B cell (primary cell): ENCODE results near the gene TMEM30A. TPM values are rescaled to one million over a fixed set of nuclear protein-coding genes. Genes with fewer than 3 reads are reported as not detected.
A peak's percentile ranks its signal among the peaks of the same experiment; 100 is the strongest.

Source experiments
- ATAC-seq: fragments of 200-7000 bp; cut with Tn5 transposase; one replicate; pipeline ENCODE4 v1.10.0; 2021; ENCODE audit warnings: low read depth, mild to moderate bottlenecking, moderate number of reproducible peaks, moderate library complexity
- CTCF ChIA-PET: fragments of 350-600 bp; sonication (Branson Sonifier 250); formaldehyde crosslinking; loops from one replicate; lab custom pipeline; 2021; ENCODE audit warnings: antibody characterized with exemption, inconsistent platforms; lab: Charles Lee
- POLR2A ChIA-PET: fragments of 350-600 bp; sonication (Branson Sonifier 250); formaldehyde crosslinking; loops from one replicate; lab custom pipeline; 2021; ENCODE audit warnings: antibody characterized with exemption; lab: Charles Lee
- DNase-seq: peaks from one replicate; pipeline ENCODE4 v3.0.0; 2013
- H2AFZ ChIP-seq: 2 replicates; pipeline ENCODE4 v1.6.1; 2012; ENCODE audit warnings: mild to moderate bottlenecking, low read depth, low read length; ENCODE audit not compliant: insufficient read depth, poor library complexity, severe bottlenecking
- H3K27ac ChIP-seq, 2 donors: 1 replicate in 1 of 2; 2 replicates in 1 of 2; pipeline ENCODE4 v1.5.1; 2012 to 2013; ENCODE audit warnings: low read length in 2 of 2, mild to moderate bottlenecking in 2 of 2, moderate library complexity in 1 of 2
- H3K27me3 ChIP-seq, 4 experiments: fragments of 200-600 bp in 1 of 4; sonication (generic) in 1 of 4; replicated peaks in 1 of 4; 1 replicate in 2 of 4; 2 replicates in 2 of 4; pipeline versions ENCODE4 v1.6.1 to v1.7.0; 2013 to 2016; ENCODE audit warnings: low read length in 3 of 4, mild to moderate bottlenecking in 2 of 4, mixed read lengths in 1 of 4, moderate library complexity in 1 of 4; ENCODE audit not compliant: insufficient read depth in 4 of 4, control insufficient read depth in 3 of 4; ENCODE audit errors: control extremely low read depth in 1 of 4
- H3K36me3 ChIP-seq, 2 experiments: replicated peaks in 1 of 2; 1 replicate in 1 of 2; 2 replicates in 1 of 2; pipeline versions ENCODE4 v1.6.1 to v1.7.1; 2013; ENCODE audit warnings: low read length in 1 of 2; ENCODE audit not compliant: insufficient read depth in 2 of 2, control insufficient read depth in 1 of 2; ENCODE audit errors: control extremely low read depth in 1 of 2, extremely low read depth in 1 of 2
- H3K4me1 ChIP-seq, 2 donors: fragments of 200-600 bp in 1 of 2; sonication (generic) in 1 of 2; 1 replicate in 1 of 2; 2 replicates in 1 of 2; pipeline versions ENCODE4 v1.5.1 to v1.6.1; 2013 to 2017; ENCODE audit warnings: low read length in 2 of 2; ENCODE audit not compliant: control insufficient read depth in 2 of 2, insufficient read depth in 2 of 2
- H3K4me2 ChIP-seq: replicated peaks from 2 replicates; pipeline ENCODE3; 2012; ENCODE audit warnings: mild to moderate bottlenecking, low read depth, low read length; ENCODE audit not compliant: poor library complexity, severe bottlenecking
- H3K4me3 ChIP-seq, 5 experiments: fragments of 200-600 bp in 1 of 5; sonication (generic) in 1 of 5; 1 replicate in 3 of 5; 2 replicates in 2 of 5; pipeline versions ENCODE4 v1.5.1 to v1.7.0; 2011 to 2016; ENCODE audit warnings: low read length in 4 of 5, mild to moderate bottlenecking in 4 of 5, low read depth in 2 of 5, control low read depth in 1 of 5, moderate library complexity in 1 of 5; ENCODE audit not compliant: insufficient read depth in 1 of 5; ENCODE audit errors: control extremely low read depth in 1 of 5, extremely low read depth in 1 of 5
- H3K79me2 ChIP-seq: fragments of 200-600 bp; sonication (generic); one replicate; pipeline ENCODE4 v1.6.0; 2016; ENCODE audit warnings: low read length; ENCODE audit not compliant: control insufficient read depth, insufficient read depth
- H3K9ac ChIP-seq: fragments of 200-600 bp; sonication (generic); 2 replicates; pipeline ENCODE4 v1.6.1; 2017; ENCODE audit warnings: mild to moderate bottlenecking, low read length, moderate library complexity
- H3K9me3 ChIP-seq, 3 donors: one replicate each; pipeline versions ENCODE4 v1.6.1 to v1.7.1; 2013; ENCODE audit warnings: low read length in 2 of 3; ENCODE audit not compliant: control insufficient read depth in 2 of 3, insufficient read depth in 1 of 3; ENCODE audit errors: control extremely low read depth in 1 of 3
- H4K20me1 ChIP-seq: 2 replicates; pipeline ENCODE4 v1.6.0; 2012; ENCODE audit warnings: mild to moderate bottlenecking, low read length; ENCODE audit not compliant: insufficient read depth, control insufficient read depth, poor library complexity, severe bottlenecking
- H3K27ac Mint-ChIP-seq: one replicate; pipeline ENCODE4 v1.8.0; 2021; ENCODE audit warnings: mixed read lengths
- H3K27me3 Mint-ChIP-seq: one replicate; pipeline ENCODE4 v1.8.0; 2021; ENCODE audit warnings: mixed read lengths
- H3K4me1 Mint-ChIP-seq: one replicate; pipeline ENCODE4 v1.8.0; 2021; ENCODE audit warnings: mixed read lengths
- H3K4me3 Mint-ChIP-seq: one replicate; pipeline ENCODE4 v1.8.0; 2021; ENCODE audit warnings: mixed read lengths
- H3K9me3 Mint-ChIP-seq: one replicate; pipeline ENCODE4 v1.8.0; 2022; ENCODE audit warnings: mixed read lengths; ENCODE audit not compliant: insufficient read depth
- EZH2 ChIP-seq: IDR thresholded peaks from 2 replicates; pipeline ENCODE4 v1.6.1; 2012; ENCODE audit warnings: borderline replicate concordance, low read depth, mild to moderate bottlenecking, moderate library complexity, low read length; ENCODE audit not compliant: insufficient read depth, poor library complexity, severe bottlenecking
- WGBS: methylation state at CpG from one replicate; pipeline ENCODE4 v1.1.5; 2013; ENCODE audit warnings: missing lambda C conversion rate; ENCODE audit not compliant: insufficient coverage; 5-methylcytosine and 5-hydroxymethylcytosine counted together
- intact Hi-C: fragments of 100-400 bp; cut with micrococcal nuclease; formaldehyde crosslinking; loops from one replicate; pipeline ENCODE4 v1.10.0; 2022
- polyA plus RNA-seq: library from polyadenylated mRNA; depleted of rRNA; stranded (reverse); fragments of >200 nt; gene quantifications from 2 replicates; pipeline ENCODE4 v1.2.3, GENCODE V29; 2012
- total RNA-seq, 2 donors: library from RNA; stranded (reverse); fragments of 120-200 nt in 1 of 2; gene quantifications; 1 replicate in 1 of 2; 2 replicates in 1 of 2; pipeline versions ENCODE4 v1.2.3 to v1.2.4, GENCODE V29; 2013 to 2022
- TF ChIP-seq, protein P1 (sequence below): fragments of 200-600 bp; IDR thresholded peaks from one replicate; pipeline ENCODE4 v1.8.0; 2022; ENCODE audit warnings: antibody characterized with exemption, mild to moderate bottlenecking

TMEM30A gene
- total and polyA plus RNA-seq, 2 donors (not counting 1 experiment from before 2014, with no cell fraction given), result 4.7 to 53.9 TPM

DNA sequence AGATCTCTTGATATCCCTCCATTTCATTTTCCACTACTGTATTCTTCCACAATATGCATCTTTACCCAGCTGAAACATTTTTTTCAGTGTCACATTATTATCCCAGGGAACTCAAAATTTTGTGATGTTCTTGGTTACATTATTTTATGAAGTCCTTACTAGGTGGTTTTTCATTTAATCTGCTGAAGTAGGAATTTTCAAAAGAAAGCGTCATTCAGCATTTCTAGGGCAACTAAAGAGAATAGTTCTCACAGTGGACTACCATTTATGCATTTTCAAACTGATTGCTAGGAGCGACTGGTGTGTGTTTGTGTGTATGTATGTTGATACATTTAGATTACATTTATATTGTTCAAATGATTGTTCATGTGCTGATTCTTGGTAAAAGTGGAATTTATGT is 2.4 kb upstream of the TMEM30A start:
- no peak overlapping the region for H3K4me3 ChIP-seq
- DNase-seq, result no peak
- no peaks in the 10 kb centered on the region for H3K27me3 ChIP-seq
- no peak for ATAC-seq
- Mint-ChIP-seq H3K4me1 (peaks cover 15% of the 10 kb centered on the region), H3K27me3 (no peaks in the 10 kb centered on the region), H3K9me3 (no peaks in the 10 kb centered on the region), H3K4me3 (peak overlapping the region; percentile 63), H3K27ac (no peak overlapping the region)
- H3K9me3 ChIP-seq, result no peaks in the 10 kb centered on the region
- ChIA-PET POLR2A (no interaction called here), CTCF (no interaction called here)
- H4K20me1 ChIP-seq, result no peaks in the 10 kb centered on the region
- no peak overlapping the region for H3K27ac ChIP-seq
- no peaks in the 10 kb centered on the region for H3K36me3 ChIP-seq
- no peak overlapping the region for H2AFZ ChIP-seq
- peaks cover 15 to 23% of the 10 kb centered on the region in 2 donors for H3K4me1 ChIP-seq
- H3K4me2 ChIP-seq, result no peak overlapping the region
- intact Hi-C loops, result loop anchor here (10.0 kb wide), 1 partner anchor 1822 kb away; the partner anchor contains the start of gene MTO1
- TF ChIP-seq, protein P1, sequence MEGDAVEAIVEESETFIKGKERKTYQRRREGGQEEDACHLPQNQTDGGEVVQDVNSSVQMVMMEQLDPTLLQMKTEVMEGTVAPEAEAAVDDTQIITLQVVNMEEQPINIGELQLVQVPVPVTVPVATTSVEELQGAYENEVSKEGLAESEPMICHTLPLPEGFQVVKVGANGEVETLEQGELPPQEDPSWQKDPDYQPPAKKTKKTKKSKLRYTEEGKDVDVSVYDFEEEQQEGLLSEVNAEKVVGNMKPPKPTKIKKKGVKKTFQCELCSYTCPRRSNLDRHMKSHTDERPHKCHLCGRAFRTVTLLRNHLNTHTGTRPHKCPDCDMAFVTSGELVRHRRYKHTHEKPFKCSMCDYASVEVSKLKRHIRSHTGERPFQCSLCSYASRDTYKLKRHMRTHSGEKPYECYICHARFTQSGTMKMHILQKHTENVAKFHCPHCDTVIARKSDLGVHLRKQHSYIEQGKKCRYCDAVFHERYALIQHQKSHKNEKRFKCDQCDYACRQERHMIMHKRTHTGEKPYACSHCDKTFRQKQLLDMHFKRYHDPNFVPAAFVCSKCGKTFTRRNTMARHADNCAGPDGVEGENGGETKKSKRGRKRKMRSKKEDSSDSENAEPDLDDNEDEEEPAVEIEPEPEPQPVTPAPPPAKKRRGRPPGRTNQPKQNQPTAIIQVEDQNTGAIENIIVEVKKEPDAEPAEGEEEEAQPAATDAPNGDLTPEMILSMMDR, result no peak
- no peak for TF ChIP-seq EZH2
- WGBS, result no CpG with 5 or more reads among the region's 2 CpGs
- H3K9ac ChIP-seq, result no peak overlapping the region
- peaks cover 64% of the 10 kb centered on the region for H3K79me2 ChIP-seq

- Mint-ChIP-seq H3K4me3 (no peak overlapping the region), H3K4me1 (peaks cover 19% of the 10 kb centered on the region), H3K27ac (no peak overlapping the region), H3K27me3 (no peaks in the 10 kb centered on the region), H3K9me3 (no peaks in the 10 kb centered on the region)
- TF ChIP-seq EZH2, result no peak
- TF ChIP-seq, protein P1, result no peak
- H3K4me3 ChIP-seq, result peak overlapping the region; percentile 76 to 96 (median 92)
- peaks cover 6% of the 10 kb centered on the region for H4K20me1 ChIP-seq
- H3K36me3 ChIP-seq, result no peaks in the 10 kb centered on the region
- H3K27ac ChIP-seq, result peak overlapping the region; percentile 78 to 94
- H2AFZ ChIP-seq, result peak overlapping the region; percentile 77
- peak overlapping the region; percentile 89 for H3K4me2 ChIP-seq
- intact Hi-C loops, result loop anchor here (1.0 to 10.0 kb wide), 3 partner anchors 12 to 1820 kb away; partner anchors contain the start of gene MTO1
- CTCF ChIA-PET, result interaction anchor here (1.6 to 2.5 kb wide), 3 partner anchors 12 to 76 kb away, joined by 3 to 8 read pairs (median 7); no protein-coding TSS in a partner anchor
- ATAC-seq (no peak), DNase-seq (no peak)
- peaks cover 15 to 27% of the 10 kb centered on the region in 2 donors for H3K4me1 ChIP-seq
- 0% methylated on average over 1 of the region's 6 CpGs for WGBS
- H3K9me3 ChIP-seq, result no peaks in the 10 kb centered on the region
- H3K27me3 ChIP-seq, result no peaks in the 10 kb centered on the region
- peak overlapping the region; percentile 91 for H3K9ac ChIP-seq
- H3K79me2 ChIP-seq, result peaks cover 80% of the 10 kb centered on the region
- POLR2A ChIA-PET, result interaction anchor here (0.5 to 2.1 kb wide), 3 partner anchors 42 to 1769 kb away, joined by 3 to 11 read pairs (median 3); partner anchors contain the start of genes COX7A2 and SLC17A5
Measured at GRCh38 chr6:75285283-75285639, 669 bp upstream of the TMEM30A start.
